T-helper 22 cell (primary cell): ENCODE measurements around the gene ACSL3.
A peak's percentile ranks its signal among the peaks of the same experiment; 100 is the strongest.
"Not testable (repeated sequence)": the region's sequence is repeated elsewhere in the genome, so short reads cannot be mapped to it uniquely, and the experiment has no call there.

Source experiments
- DNase-seq: peaks from one replicate; pipeline ENCODE4 v3.0.0-alpha.2; 2020; ENCODE audit warnings: low read depth

Gene ACSL3

GRCh38 chr2:222912776-222913175 lies 51.9 kb downstream of the ACSL3 start:
- no peak for DNase-seq

- no peak for DNase-seq
Observed at GRCh38 chr2:222915092-222915957, 54.5 kb downstream of the ACSL3 start.

- no peak for DNase-seq
Observed at GRCh38 chr2:222916229-222917197, 55.7 kb downstream of the ACSL3 start.

GRCh38 chr2:222917212-222917611 lies 56.4 kb downstream of the ACSL3 start:
- DNase-seq: not testable (repeated sequence)

GRCh38 chr2:222919841-222920526 lies 59.1 kb downstream of the ACSL3 start:
- no peak for DNase-seq

- no peak for DNase-seq
Observed at GRCh38 chr2:222920657-222921186, 59.9 kb downstream of the ACSL3 start.

GRCh38 chr2:222922019-222922800 lies 61.4 kb downstream of the ACSL3 start:
- DNase-seq: no peak

- no peak for DNase-seq
Observed at GRCh38 chr2:222926915-222927314, 66.1 kb downstream of the ACSL3 start.

GRCh38 chr2:222927600-222927999 lies 66.8 kb downstream of the ACSL3 start:
- DNase-seq: no peak

GRCh38 chr2:222928335-222928734 lies 67.5 kb downstream of the ACSL3 start:
- no peak for DNase-seq

- no peak for DNase-seq
Observed at GRCh38 chr2:222930862-222931261, 70.0 kb downstream of the ACSL3 start.

GRCh38 chr2:222931659-222932058 lies 70.8 kb downstream of the ACSL3 start:
- no peak for DNase-seq

GRCh38 chr2:222933458-222933857 lies 72.6 kb downstream of the ACSL3 start:
- DNase-seq: no peak

- DNase-seq: no peak
Observed at GRCh38 chr2:222935688-222936298, 75.0 kb downstream of the ACSL3 start.

GRCh38 chr2:222936705-222937104 lies 75.9 kb downstream of the ACSL3 start:
- DNase-seq: no peak

- no peak for DNase-seq
Observed at GRCh38 chr2:222938327-222938726, 77.5 kb downstream of the ACSL3 start.

- DNase-seq: peak; percentile 3
Observed at GRCh38 chr2:222939208-222939856, 78.5 kb downstream of the ACSL3 start.

GRCh38 chr2:222939979-222940378 lies 79.1 kb downstream of the ACSL3 start:
- no peak for DNase-seq

GRCh38 chr2:222941510-222942032 lies 80.7 kb downstream of the ACSL3 start:
- no peak for DNase-seq

- no peak for DNase-seq
Observed at GRCh38 chr2:222942561-222942960, 81.7 kb downstream of the ACSL3 start.
